WI38 (cell line): ENCODE results near the gene FREM2.

ENCODE experiments used
- H3K4me3 ChIP-seq: 2 replicates; pipeline ENCODE4 v1.5.1; 2011; ENCODE audit warnings: low read depth, mild to moderate bottlenecking, control low read depth, low read length
- TF ChIP-seq, protein P1 (sequence below): IDR thresholded peaks from 2 replicates; pipeline ENCODE4 v1.5.1; 2012; ENCODE audit warnings: low read depth, mild to moderate bottlenecking, control low read depth, low read length

Gene FREM2

DNA sequence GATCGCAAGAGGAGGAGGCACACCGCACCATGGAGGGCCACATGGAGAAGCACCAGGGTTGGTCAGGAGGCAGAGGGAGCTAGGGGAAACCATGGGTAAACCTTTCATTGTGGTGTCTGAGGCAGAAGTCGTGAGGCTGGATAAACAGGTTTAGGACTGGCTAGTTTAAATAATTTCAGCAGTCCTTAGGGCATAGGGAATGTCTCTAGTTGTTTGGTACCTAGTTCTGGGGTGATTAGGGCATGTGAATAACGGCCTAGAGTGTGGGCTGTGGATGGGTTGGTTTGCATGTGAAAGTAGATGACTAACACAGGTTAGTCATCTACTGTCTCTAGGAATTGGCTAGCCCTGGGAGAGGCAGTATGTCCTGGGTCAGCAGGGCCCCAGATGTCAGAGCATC, 201.4 kb downstream of the FREM2 start:
- no peak overlapping the region for H3K4me3 ChIP-seq
- TF ChIP-seq, protein P1, sequence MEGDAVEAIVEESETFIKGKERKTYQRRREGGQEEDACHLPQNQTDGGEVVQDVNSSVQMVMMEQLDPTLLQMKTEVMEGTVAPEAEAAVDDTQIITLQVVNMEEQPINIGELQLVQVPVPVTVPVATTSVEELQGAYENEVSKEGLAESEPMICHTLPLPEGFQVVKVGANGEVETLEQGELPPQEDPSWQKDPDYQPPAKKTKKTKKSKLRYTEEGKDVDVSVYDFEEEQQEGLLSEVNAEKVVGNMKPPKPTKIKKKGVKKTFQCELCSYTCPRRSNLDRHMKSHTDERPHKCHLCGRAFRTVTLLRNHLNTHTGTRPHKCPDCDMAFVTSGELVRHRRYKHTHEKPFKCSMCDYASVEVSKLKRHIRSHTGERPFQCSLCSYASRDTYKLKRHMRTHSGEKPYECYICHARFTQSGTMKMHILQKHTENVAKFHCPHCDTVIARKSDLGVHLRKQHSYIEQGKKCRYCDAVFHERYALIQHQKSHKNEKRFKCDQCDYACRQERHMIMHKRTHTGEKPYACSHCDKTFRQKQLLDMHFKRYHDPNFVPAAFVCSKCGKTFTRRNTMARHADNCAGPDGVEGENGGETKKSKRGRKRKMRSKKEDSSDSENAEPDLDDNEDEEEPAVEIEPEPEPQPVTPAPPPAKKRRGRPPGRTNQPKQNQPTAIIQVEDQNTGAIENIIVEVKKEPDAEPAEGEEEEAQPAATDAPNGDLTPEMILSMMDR: no peak

DNA sequence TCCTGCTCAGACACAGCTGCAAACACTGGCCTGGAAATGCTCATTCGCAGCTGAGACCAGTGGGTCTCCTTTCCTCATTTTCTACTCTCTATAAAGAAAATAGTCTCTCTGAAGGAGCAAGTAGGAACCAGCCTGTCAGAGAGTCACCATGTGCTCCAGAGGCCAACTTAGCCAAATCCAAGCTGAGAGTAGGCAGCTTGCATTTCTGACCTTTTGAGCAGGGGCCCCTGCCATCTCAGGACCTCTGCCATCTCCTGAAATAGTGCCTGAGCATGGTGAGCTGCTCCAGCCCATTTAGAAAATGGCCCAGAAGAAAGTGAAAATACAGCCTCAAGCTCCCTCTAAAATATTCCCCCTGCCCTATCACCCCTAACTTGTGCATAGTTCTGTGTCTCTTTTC, 208.2 kb downstream of the FREM2 start:
- H3K4me3 ChIP-seq: no peak overlapping the region
- TF ChIP-seq, protein P1: no peak

DNA sequence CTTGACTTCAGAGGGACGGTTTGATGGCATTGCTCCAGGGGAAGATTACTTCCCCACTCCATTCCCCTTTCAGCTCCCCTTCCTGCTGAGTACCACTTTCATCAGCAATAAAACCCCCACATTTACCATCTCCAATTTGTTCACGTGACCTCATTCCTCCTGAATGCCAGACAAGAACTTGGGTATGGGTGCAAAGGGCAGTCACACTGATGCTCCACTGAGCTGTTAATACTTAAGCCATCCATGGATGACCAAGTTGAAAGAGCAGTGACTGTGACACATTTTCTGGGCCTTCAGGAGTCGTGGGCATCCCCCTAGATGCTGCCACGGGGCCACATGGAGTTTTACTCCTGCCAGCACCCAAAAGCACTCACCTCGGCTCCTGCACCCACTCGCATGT, 210.6 kb downstream of the FREM2 start:
- H3K4me3 ChIP-seq: no peak overlapping the region
- TF ChIP-seq, protein P1: no peak

DNA sequence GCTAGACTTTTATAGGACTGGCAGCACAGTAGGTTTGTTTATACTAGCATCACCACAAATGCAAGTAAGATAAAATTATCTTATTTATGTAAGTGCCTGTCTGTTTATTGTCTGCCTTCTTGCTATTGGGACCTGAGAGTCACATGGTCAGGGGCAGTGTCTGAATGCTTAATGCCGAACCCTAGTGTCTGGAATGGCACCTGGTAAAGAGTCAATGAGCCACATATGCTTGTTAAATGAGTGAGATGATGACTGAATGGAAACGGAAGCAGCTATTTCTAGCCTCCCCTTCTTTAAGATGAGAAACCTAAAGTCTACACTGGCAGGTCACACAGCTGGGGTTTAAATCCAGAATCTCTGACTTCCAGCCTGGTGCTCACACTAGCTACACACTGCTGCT, 211.6 kb downstream of the FREM2 start:
- TF ChIP-seq, protein P1: no peak

DNA sequence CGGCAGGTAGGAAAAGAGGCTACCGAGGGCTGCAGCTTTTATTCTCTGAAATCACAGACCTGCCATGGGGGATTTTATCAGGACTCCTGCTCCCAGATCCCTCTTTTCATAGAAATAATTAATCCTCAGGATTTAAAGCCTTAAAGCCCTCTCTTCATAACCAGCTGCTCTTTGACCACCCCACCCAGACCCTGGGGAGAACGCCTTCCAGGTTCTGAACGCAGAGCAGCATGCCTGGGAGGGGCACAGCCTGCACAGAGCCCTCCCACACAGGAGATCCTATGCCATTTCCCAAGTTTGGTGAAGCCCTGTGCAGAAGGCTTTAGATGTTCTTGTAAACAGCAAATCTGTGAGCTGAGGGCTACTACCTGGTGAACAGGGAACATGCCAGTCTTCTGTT, 212.7 kb downstream of the FREM2 start:
- TF ChIP-seq, protein P1: no peak

More for the DNA sequence above, 211.6 kb downstream of the FREM2 start:
- no peak overlapping the region for H3K4me3 ChIP-seq

DNA sequence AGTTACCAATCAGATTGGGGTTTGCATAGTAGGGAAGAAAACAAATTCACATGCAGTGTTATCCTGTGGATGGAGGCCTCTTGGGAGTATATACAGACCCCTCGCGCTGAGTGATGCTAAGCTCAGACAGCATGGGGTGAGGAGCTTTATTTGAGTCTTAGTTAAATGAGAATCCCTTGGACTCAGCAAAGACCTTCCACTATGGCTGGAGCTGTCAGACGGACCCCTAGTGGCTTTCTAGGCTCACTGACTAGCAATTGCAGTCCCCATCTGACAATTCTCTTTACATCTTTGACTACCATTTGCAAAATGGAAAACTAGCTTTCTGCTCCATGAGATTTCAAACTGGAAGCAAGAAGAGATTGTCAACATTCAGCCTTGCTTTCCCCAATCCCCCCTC, 213.3 kb downstream of the FREM2 start:
- TF ChIP-seq, protein P1: no peak

More for the DNA sequence above, 212.7 kb downstream of the FREM2 start:
- H3K4me3 ChIP-seq: no peak overlapping the region

DNA sequence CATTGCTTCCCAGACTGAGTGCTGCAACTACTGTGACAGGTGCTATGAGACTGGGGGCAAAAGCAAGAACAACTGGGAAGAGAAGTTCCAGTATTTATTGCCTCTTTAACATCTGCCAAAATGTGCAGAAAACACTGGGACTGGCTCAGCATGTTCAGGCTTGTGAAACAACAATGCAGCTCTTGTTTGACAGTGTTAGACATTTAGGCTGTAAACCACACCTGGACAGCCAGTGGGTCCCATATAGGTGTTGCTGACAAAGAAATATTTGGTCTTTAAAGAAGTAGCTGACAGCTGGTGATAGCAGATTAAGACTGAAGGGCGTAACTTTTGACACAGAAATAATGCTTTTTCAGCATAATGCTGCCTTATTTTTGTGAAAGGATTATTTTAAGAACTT, 215.7 kb downstream of the FREM2 start:
- TF ChIP-seq, protein P1: no peak
- no peak overlapping the region for H3K4me3 ChIP-seq

More for the DNA sequence above, 213.3 kb downstream of the FREM2 start:
- H3K4me3 ChIP-seq: no peak overlapping the region
